ENCODE results near the gene TFAP2A. TPM values are rescaled to one million over a fixed set of nuclear protein-coding genes. Genes with fewer than 3 reads are reported as not detected.
A peak's percentile ranks its signal among the peaks of the same experiment; 100 is the strongest.

Gene TFAP2A
- total and polyA plus RNA-seq, 2 donors (not counting 1 experiment from before 2014, with no cell fraction given): 0.03 TPM; not detected in 1

GRCh38 chr6:10406556-10406955 lies 8.3 kb downstream of the TFAP2A start:
- H3K36me3 ChIP-seq (ENCODE audit: control insufficient read depth, insufficient read depth, low read length): no peaks in the 10 kb centered on the region
- no peak overlapping the region for H3K9ac ChIP-seq (ENCODE audit: insufficient read depth, low read length)
- DNase-seq (ENCODE audit: low read depth in 2 of 2): no peak
- H3K27ac ChIP-seq (ENCODE audit: insufficient read depth, low read length): no peak overlapping the region
- no peaks in the 10 kb centered on the region for H3K9me3 ChIP-seq (ENCODE audit: control insufficient read depth, insufficient read depth, low read depth, low read length)
- no peaks in the 10 kb centered on the region for H4K20me1 ChIP-seq (ENCODE audit: control insufficient read depth, extremely low read depth, insufficient read depth, low read length)
- H2AFZ ChIP-seq (ENCODE audit: low read length): no peak overlapping the region
- H3K4me1 ChIP-seq (ENCODE audit: control insufficient read depth, extremely low read depth, insufficient read depth, low read length): peaks cover 8% of the 10 kb centered on the region
- peaks cover 30% of the 10 kb centered on the region for H3K27me3 ChIP-seq (ENCODE audit: control insufficient read depth, insufficient read depth, low read length)
- TF ChIP-seq CTCF (conservative IDR thresholded peaks at IDR 0.05 in 1 of 2, IDR thresholded peaks at IDR 0.05 in 1 of 2; ENCODE audit: low read depth in 1 of 2, low read length in 2 of 2) (no peak), EZH2 (IDR thresholded peaks at IDR 0.05; ENCODE audit: low read length, missing control alignments) (no peak)
- no peak overlapping the region for H3K4me2 ChIP-seq (ENCODE audit: extremely low read depth, insufficient read depth, low read length)
- no peaks in the 10 kb centered on the region for H3K79me2 ChIP-seq (ENCODE audit: control insufficient read depth, insufficient read depth, low read length)
- H3K4me3 ChIP-seq (replicated peaks in 1 of 4; ENCODE audit: control extremely low read depth in 1 of 4, insufficient read depth in 1 of 4, low read depth in 3 of 4, low read length in 4 of 4): no peak overlapping the region

- no peaks in the 10 kb centered on the region for H4K20me1 ChIP-seq (ENCODE audit: control insufficient read depth, extremely low read depth, insufficient read depth, low read length)
- DNase-seq (ENCODE audit: low read depth in 2 of 2): no peak
- H2AFZ ChIP-seq (ENCODE audit: low read length): no peak overlapping the region
- no peak overlapping the region for H3K4me2 ChIP-seq (ENCODE audit: extremely low read depth, insufficient read depth, low read length)
- no peak overlapping the region for H3K27ac ChIP-seq (ENCODE audit: insufficient read depth, low read length)
- no peak overlapping the region for H3K4me3 ChIP-seq (replicated peaks in 1 of 4; ENCODE audit: control extremely low read depth in 1 of 4, insufficient read depth in 1 of 4, low read depth in 3 of 4, low read length in 4 of 4)
- peaks cover 8% of the 10 kb centered on the region for H3K4me1 ChIP-seq (ENCODE audit: control insufficient read depth, extremely low read depth, insufficient read depth, low read length)
- no peak overlapping the region for H3K9ac ChIP-seq (ENCODE audit: insufficient read depth, low read length)
- H3K79me2 ChIP-seq (ENCODE audit: control insufficient read depth, insufficient read depth, low read length): no peaks in the 10 kb centered on the region
- H3K9me3 ChIP-seq (ENCODE audit: control insufficient read depth, insufficient read depth, low read depth, low read length): no peaks in the 10 kb centered on the region
- no peak for TF ChIP-seq CTCF (conservative IDR thresholded peaks at IDR 0.05 in 1 of 2, IDR thresholded peaks at IDR 0.05 in 1 of 2; ENCODE audit: low read depth in 1 of 2, low read length in 2 of 2)
- no peak for TF ChIP-seq EZH2 (IDR thresholded peaks at IDR 0.05; ENCODE audit: low read length, missing control alignments)
- H3K27me3 ChIP-seq (ENCODE audit: control insufficient read depth, insufficient read depth, low read length): peaks cover 21% of the 10 kb centered on the region
- no peaks in the 10 kb centered on the region for H3K36me3 ChIP-seq (ENCODE audit: control insufficient read depth, insufficient read depth, low read length)
Observed at GRCh38 chr6:10405513-10405900, 9.4 kb downstream of the TFAP2A start.

GRCh38 chr6:10404799-10405512 lies 9.9 kb downstream of the TFAP2A start:
- Histone ChIP-seq H3K9ac (ENCODE audit: insufficient read depth, low read length) (no peak overlapping the region), H3K4me2 (ENCODE audit: extremely low read depth, insufficient read depth, low read length) (peak overlapping the region; percentile 11), H3K36me3 (ENCODE audit: control insufficient read depth, insufficient read depth, low read length) (no peaks in the 10 kb centered on the region), H3K4me1 (ENCODE audit: control insufficient read depth, extremely low read depth, insufficient read depth, low read length) (peaks cover 8% of the 10 kb centered on the region), H3K9me3 (ENCODE audit: control insufficient read depth, insufficient read depth, low read depth, low read length) (no peaks in the 10 kb centered on the region), H3K79me2 (ENCODE audit: control insufficient read depth, insufficient read depth, low read length) (no peaks in the 10 kb centered on the region), H3K4me3 (replicated peaks in 1 of 4; ENCODE audit: control extremely low read depth in 1 of 4, insufficient read depth in 1 of 4, low read depth in 3 of 4, low read length in 4 of 4) (peak overlapping the region; percentile 4 to 55 (median 36)), H2AFZ (ENCODE audit: low read length) (peak overlapping the region; percentile 49), H4K20me1 (ENCODE audit: control insufficient read depth, extremely low read depth, insufficient read depth, low read length) (no peaks in the 10 kb centered on the region), H3K27me3 (ENCODE audit: control insufficient read depth, insufficient read depth, low read length) (peaks cover 16% of the 10 kb centered on the region), H3K27ac (ENCODE audit: insufficient read depth, low read length) (no peak overlapping the region)
- DNase-seq (ENCODE audit: low read depth in 2 of 2): no peak
- TF ChIP-seq EZH2 (IDR thresholded peaks at IDR 0.05; ENCODE audit: low read length, missing control alignments): no peak
- TF ChIP-seq CTCF (conservative IDR thresholded peaks at IDR 0.05 in 1 of 2, IDR thresholded peaks at IDR 0.05 in 1 of 2; ENCODE audit: low read depth in 1 of 2, low read length in 2 of 2): no peak

Data from fibroblast of lung (primary cell).